Lower leg skin (tissue), 3 donors: ENCODE data around the gene AMMECR1L.

Experiments used
- CTCF ChIP-seq, 3 donors: fragments of 450-650 bp; IDR thresholded peaks; one replicate each; pipeline ENCODE4 v1.5.1; 2016; ENCODE audit warnings: antibody characterized with exemption in 3 of 3, mild to moderate bottlenecking in 3 of 3, moderate library complexity in 2 of 3
- POLR2A ChIP-seq, 2 donors: fragments of 450-650 bp; IDR thresholded peaks; one replicate each; pipeline ENCODE4 v1.6.1; 2016 to 2017; ENCODE audit warnings: antibody characterized with exemption in 2 of 2, mild to moderate bottlenecking in 1 of 2, moderate library complexity in 1 of 2

- TF ChIP-seq CTCF (IDR thresholded peaks at IDR 0.05): no peak
- no peak for TF ChIP-seq POLR2A (IDR thresholded peaks at IDR 0.05)
Measured at GRCh38 chr2:127872354-127872753, 13.4 kb downstream of the AMMECR1L start.
